Measurements from ENCODE around the gene NFIX. TPM values are rescaled to one million over a fixed set of nuclear protein-coding genes. Genes with fewer than 3 reads are reported as not detected.
A peak's percentile ranks its signal among the peaks of the same experiment; 100 is the strongest.

The NFIX gene
- total RNA-seq, 4 donors from 2014 or later: 32.3 to 81.2 (median 51.6) TPM

DNA sequence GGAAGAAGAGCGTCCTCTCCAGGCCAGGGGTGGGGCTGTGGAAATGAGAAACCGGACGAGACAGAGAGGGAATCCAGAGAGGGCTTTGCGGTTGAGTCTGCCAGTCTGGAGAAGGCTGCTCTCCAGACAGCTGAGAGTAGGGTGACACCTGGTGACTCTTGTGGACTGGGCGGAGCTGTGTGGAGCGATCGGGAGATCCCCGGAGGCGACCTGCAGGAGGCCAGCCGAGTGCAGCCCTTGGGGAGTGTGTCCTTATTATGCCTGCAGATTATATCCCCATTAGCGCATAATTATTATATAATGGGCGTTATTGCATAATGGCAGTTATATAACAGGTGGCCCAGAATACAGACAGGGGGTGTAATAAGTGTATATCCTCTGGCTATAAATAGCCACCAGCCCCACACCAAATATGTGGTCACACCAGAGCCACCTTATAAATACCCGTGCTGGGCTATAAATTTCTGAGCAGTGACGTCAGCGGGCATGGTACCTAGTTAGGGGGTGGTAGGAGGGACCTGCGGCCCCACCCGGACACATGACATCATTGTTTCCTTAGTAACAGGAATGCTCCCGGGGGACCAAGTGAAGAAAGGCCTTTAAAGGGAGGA lies 41.2 kb downstream of the NFIX start:
- Histone ChIP-seq H3K4me3 (no peak overlapping the region), H3K36me3 (peaks cover 0 to 5% (median 0%) of the 10 kb centered on the region in 3 donors), H3K27ac (peak overlapping the region; percentile 72 to 98 (median 90)), H3K27me3 (no peaks in the 10 kb centered on the region), H3K9me3 (no peaks in the 10 kb centered on the region), H3K4me1 (peaks cover 75 to 100% (median 90%) of the 10 kb centered on the region in 3 donors)
- no peak for DNase-seq
- WGBS, 2 donors: 48 to 52% methylated on average over 17 to 18 of the region's 18 CpGs
- TF ChIP-seq, protein P1, sequence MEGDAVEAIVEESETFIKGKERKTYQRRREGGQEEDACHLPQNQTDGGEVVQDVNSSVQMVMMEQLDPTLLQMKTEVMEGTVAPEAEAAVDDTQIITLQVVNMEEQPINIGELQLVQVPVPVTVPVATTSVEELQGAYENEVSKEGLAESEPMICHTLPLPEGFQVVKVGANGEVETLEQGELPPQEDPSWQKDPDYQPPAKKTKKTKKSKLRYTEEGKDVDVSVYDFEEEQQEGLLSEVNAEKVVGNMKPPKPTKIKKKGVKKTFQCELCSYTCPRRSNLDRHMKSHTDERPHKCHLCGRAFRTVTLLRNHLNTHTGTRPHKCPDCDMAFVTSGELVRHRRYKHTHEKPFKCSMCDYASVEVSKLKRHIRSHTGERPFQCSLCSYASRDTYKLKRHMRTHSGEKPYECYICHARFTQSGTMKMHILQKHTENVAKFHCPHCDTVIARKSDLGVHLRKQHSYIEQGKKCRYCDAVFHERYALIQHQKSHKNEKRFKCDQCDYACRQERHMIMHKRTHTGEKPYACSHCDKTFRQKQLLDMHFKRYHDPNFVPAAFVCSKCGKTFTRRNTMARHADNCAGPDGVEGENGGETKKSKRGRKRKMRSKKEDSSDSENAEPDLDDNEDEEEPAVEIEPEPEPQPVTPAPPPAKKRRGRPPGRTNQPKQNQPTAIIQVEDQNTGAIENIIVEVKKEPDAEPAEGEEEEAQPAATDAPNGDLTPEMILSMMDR (IDR thresholded peaks at IDR 0.05): peak in 3 of 6 experiments; percentile 19 to 37 (median 29)
- no peak for TF ChIP-seq POLR2A (IDR thresholded peaks at IDR 0.05)
- intact Hi-C loops (cut with DNase I): no loop called here

DNA sequence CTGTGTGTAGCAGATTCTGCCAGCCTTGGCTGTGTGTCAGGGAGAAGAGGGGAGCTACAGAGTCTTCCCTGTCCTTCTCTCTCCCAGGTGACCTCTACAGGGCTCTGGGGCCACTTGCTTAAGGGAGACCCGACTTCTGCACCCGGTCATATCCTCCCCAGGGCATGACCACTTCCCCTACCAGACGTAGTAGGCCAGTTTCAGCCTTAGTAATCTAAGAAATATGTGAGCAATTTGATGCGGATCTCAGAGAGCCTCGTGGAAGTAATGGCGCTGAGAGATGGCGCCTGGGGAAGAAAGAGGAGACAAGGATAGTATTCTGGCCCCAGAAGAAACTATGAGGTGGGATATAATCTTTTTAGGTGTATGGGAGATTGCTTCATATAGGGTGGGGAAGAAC lies 41.9 kb downstream of the NFIX start:
- Histone ChIP-seq H3K4me1 (peaks cover 68 to 95% (median 83%) of the 10 kb centered on the region in 3 donors), H3K27me3 (no peaks in the 10 kb centered on the region), H3K36me3 (peaks cover 0 to 5% (median 0%) of the 10 kb centered on the region in 3 donors), H3K9me3 (no peaks in the 10 kb centered on the region), H3K27ac (peak overlapping the region; percentile 72 to 98 (median 90)), H3K4me3 (no peak overlapping the region)
- intact Hi-C loops (cut with DNase I): no loop called here
- 30 to 38% methylated on average over 2 to 6 of the region's 7 CpGs for WGBS, 2 donors
- no peak for TF ChIP-seq POLR2A (IDR thresholded peaks at IDR 0.05)
- TF ChIP-seq, protein P1 (IDR thresholded peaks at IDR 0.05): no peak
- DNase-seq: no peak

DNA sequence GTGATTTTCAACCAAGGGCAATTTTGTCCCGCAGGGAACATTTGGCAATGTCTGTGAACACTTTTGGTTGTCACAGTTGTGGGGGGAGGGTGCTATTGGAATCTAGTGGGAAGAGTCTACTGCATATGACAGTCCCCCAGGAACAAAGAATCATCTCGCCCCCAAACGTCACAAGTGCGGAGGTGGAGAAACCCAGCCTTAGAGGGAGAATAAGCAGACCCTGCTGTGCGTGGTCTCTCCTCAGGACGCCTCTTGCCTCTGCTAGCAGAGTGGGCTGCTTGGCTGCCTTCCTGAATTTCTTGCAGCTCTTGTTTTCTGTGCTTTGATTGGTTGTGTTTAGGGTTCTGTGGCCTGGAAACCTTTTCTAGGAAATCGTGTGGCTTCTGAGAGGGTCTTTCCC lies 42.5 kb downstream of the NFIX start:
- Histone ChIP-seq H3K27me3 (no peaks in the 10 kb centered on the region), H3K4me1 (peaks cover 63 to 95% (median 77%) of the 10 kb centered on the region in 3 donors), H3K36me3 (peaks cover 0 to 10% (median 0%) of the 10 kb centered on the region in 3 donors), H3K9me3 (no peaks in the 10 kb centered on the region), H3K4me3 (no peak overlapping the region), H3K27ac (peak overlapping the region; percentile 72 to 98 (median 90))
- TF ChIP-seq, protein P1 (IDR thresholded peaks at IDR 0.05): no peak
- no peak for TF ChIP-seq POLR2A (IDR thresholded peaks at IDR 0.05)
- intact Hi-C loops (cut with DNase I): no loop called here
- WGBS, 2 donors: 74% methylated on average over 6 to 7 of the region's 7 CpGs
- DNase-seq: no peak

DNA sequence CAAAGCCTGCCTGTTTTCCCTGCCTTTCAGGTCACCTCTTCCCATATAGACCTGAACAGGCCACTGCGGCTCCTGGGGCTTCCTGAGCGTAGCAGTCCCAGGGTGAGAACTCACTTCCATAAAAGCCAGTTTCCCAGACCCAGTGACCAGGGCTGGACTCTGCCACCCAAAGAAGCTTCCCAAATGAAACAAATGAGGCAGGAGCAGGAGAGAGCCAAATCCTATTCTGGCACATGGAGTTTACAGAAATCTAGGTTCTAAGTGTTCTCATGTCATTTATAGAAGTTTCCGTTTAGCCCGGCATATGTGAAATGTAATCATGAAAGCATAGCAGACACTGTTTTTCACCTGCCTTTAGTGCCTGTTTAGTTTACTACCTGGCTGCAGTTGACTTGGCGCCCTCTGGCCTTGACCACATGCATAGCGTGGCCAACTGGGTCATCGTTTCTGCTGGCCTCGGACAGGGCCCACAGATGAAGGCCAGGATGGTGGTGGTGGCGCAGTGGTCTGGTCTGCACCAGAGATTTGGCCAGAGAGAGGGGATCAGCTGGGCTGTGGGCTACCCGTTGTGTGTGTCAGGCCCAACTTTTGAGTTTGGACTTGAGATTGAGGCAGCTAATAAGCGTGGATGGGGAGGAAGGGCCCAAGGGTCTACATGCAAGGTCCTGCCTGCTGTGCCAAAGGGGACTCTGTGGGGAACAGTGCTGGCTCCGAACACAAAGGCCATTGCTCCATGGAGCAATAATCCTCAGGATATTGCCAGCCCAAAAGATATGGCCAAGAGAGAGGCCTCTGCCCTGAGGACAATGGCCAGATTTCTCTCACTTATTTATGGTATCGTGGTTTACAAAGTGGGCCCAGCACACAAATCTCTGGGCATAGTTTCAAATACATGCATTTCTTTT lies 43.3 kb downstream of the NFIX start:
- intact Hi-C loops (cut with DNase I): no loop called here
- Histone ChIP-seq H3K9me3 (no peaks in the 10 kb centered on the region), H3K4me1 (peaks cover 59 to 95% (median 69%) of the 10 kb centered on the region in 3 donors), H3K27me3 (no peaks in the 10 kb centered on the region), H3K27ac (peak overlapping the region; percentile 72 to 98 (median 90)), H3K4me3 (no peak overlapping the region), H3K36me3 (peaks cover 0 to 19% (median 0%) of the 10 kb centered on the region in 3 donors)
- WGBS, 2 donors: 76 to 78% methylated on average over 10 to 11 of the region's 13 CpGs
- TF ChIP-seq POLR2A (IDR thresholded peaks at IDR 0.05): no peak
- TF ChIP-seq, protein P1 (IDR thresholded peaks at IDR 0.05): no peak
- DNase-seq: no peak
